ENCODE data around the gene TMEFF1.
"Not testable (repeated sequence)": the region's sequence is repeated elsewhere in the genome, so short reads cannot be mapped to it uniquely, and the experiment has no call there.

DNA sequence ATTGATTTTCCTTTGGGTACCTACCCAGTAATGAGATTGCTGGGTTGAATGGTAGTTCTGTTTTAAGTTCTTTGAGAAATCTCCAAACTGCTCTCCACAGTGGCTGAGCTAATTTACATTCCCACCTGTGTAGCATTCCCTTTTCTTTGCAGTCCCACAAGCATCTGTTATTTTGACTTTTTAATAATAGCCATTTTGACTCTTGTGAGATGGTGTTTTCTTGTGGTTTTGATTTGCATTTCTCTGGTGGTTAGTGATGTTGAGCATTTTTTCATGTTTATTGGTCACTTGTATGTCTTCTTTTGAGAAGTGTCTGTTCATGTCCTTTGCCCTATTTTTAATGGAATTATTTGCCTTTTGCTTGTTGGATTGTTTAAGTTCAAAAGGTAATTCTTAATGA, 34.4 kb downstream of the TMEFF1 start:
- not testable (repeated sequence) for TF ChIP-seq POLR2A (IDR thresholded peaks at IDR 0.05)
- TF ChIP-seq, protein P1, sequence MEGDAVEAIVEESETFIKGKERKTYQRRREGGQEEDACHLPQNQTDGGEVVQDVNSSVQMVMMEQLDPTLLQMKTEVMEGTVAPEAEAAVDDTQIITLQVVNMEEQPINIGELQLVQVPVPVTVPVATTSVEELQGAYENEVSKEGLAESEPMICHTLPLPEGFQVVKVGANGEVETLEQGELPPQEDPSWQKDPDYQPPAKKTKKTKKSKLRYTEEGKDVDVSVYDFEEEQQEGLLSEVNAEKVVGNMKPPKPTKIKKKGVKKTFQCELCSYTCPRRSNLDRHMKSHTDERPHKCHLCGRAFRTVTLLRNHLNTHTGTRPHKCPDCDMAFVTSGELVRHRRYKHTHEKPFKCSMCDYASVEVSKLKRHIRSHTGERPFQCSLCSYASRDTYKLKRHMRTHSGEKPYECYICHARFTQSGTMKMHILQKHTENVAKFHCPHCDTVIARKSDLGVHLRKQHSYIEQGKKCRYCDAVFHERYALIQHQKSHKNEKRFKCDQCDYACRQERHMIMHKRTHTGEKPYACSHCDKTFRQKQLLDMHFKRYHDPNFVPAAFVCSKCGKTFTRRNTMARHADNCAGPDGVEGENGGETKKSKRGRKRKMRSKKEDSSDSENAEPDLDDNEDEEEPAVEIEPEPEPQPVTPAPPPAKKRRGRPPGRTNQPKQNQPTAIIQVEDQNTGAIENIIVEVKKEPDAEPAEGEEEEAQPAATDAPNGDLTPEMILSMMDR (IDR thresholded peaks at IDR 0.05) = not testable (repeated sequence)
